ENCODE measurements around the gene DES.

DNA sequence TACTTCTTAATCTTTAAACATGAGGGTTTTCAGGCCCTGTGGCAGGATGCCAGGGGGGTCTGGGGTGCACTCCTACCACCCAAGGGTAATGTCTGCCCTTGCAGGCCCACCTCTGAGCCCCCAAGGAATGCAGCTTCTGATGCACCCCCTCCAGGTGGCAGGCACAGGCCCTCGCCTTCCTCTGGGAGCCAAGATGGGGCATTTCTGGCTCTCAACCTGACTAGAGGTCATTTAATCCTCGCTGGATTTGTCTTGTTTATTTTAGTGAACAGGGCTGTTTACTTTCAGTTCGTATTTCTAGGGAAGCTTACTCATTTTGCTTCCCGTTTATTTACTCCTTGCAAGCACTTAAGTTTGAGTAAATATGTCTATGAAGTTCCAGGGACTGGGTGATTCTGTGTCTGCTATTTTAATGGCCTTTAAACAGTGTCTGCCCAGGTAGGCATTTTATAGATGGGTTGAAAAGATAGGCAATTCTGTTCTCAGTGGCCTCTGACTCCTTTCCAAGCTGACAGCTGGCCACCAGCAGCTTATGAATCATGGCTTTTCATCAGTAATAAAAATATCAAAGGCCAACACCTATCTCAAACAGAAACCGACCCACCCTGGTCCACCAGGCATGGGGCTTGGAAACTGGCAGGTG, 19.3 kb upstream of the DES start:
- no peak for TF ChIP-seq FOXK1 (CRISPR knock-in tag; IDR thresholded peaks at IDR 0.05)
- TF ChIP-seq, protein P1, sequence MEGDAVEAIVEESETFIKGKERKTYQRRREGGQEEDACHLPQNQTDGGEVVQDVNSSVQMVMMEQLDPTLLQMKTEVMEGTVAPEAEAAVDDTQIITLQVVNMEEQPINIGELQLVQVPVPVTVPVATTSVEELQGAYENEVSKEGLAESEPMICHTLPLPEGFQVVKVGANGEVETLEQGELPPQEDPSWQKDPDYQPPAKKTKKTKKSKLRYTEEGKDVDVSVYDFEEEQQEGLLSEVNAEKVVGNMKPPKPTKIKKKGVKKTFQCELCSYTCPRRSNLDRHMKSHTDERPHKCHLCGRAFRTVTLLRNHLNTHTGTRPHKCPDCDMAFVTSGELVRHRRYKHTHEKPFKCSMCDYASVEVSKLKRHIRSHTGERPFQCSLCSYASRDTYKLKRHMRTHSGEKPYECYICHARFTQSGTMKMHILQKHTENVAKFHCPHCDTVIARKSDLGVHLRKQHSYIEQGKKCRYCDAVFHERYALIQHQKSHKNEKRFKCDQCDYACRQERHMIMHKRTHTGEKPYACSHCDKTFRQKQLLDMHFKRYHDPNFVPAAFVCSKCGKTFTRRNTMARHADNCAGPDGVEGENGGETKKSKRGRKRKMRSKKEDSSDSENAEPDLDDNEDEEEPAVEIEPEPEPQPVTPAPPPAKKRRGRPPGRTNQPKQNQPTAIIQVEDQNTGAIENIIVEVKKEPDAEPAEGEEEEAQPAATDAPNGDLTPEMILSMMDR (IDR thresholded peaks at IDR 0.05): no peak
- TF ChIP-seq JUN (CRISPR knock-in tag; IDR thresholded peaks at IDR 0.05): no peak
- TF ChIP-seq CREB1 (CRISPR knock-in tag; IDR thresholded peaks at IDR 0.05): no peak
- TF ChIP-seq, protein P2, sequence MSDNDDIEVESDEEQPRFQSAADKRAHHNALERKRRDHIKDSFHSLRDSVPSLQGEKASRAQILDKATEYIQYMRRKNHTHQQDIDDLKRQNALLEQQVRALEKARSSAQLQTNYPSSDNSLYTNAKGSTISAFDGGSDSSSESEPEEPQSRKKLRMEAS (CRISPR knock-in tag; IDR thresholded peaks at IDR 0.05): no peak
- no peak for TF ChIP-seq SMAD3 (CRISPR knock-in tag; IDR thresholded peaks at IDR 0.05; ENCODE audit: borderline replicate concordance)
- TF ChIP-seq, protein P3, sequence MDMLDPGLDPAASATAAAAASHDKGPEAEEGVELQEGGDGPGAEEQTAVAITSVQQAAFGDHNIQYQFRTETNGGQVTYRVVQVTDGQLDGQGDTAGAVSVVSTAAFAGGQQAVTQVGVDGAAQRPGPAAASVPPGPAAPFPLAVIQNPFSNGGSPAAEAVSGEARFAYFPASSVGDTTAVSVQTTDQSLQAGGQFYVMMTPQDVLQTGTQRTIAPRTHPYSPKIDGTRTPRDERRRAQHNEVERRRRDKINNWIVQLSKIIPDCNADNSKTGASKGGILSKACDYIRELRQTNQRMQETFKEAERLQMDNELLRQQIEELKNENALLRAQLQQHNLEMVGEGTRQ (CRISPR knock-in tag; IDR thresholded peaks at IDR 0.05): no peak
- TF ChIP-seq, protein P4, sequence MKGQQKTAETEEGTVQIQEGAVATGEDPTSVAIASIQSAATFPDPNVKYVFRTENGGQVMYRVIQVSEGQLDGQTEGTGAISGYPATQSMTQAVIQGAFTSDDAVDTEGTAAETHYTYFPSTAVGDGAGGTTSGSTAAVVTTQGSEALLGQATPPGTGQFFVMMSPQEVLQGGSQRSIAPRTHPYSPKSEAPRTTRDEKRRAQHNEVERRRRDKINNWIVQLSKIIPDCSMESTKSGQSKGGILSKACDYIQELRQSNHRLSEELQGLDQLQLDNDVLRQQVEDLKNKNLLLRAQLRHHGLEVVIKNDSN (CRISPR knock-in tag; IDR thresholded peaks at IDR 0.05): no peak

Data from WTC11 (cell line).